K562 (cell line): ENCODE data around the gene MAGEB1. TPM values are rescaled to one million over a fixed set of nuclear protein-coding genes. Genes with fewer than 3 reads are reported as not detected.

Experiments
- ATF1 ChIP-seq, 2 experiments: fragments of 450-650 bp in 1 of 2; IDR thresholded peaks; 2 replicates each; pipeline ENCODE4 v1.6.1; 2016; ENCODE audit warnings: missing compliant biosample characterization in 1 of 2, missing genetic modification characterization in 1 of 2
- CBFA2T2 ChIP-seq: fragments of 450-650 bp; conservative IDR thresholded peaks from 2 replicates; pipeline ENCODE4 v1.6.1; 2017; ENCODE audit warnings: mild to moderate bottlenecking
- CBX3 ChIP-seq, 2 experiments: IDR thresholded peaks; 1 replicate in 1 of 2; 2 replicates in 1 of 2; pipeline ENCODE4 v1.6.1; 2012; ENCODE audit warnings: inconsistent platforms in 2 of 2, low read length in 2 of 2, borderline replicate concordance in 1 of 2, control low read depth in 1 of 2
- ELF1 ChIP-seq: fragments of 200-800 bp; sonication (Bioruptor generic); IDR thresholded peaks from 2 replicates; pipeline ENCODE4 v1.6.1; 2016; ENCODE audit warnings: missing genetic modification characterization, missing compliant biosample characterization
- MEF2A ChIP-seq: IDR thresholded peaks from 2 replicates; pipeline ENCODE4 v1.6.1; 2011; ENCODE audit warnings: low read depth, mild to moderate bottlenecking, low read length, moderate library complexity; ENCODE audit not compliant: control insufficient read depth
- PHF20 ChIP-seq: fragments of 450-650 bp; IDR thresholded peaks from 2 replicates; pipeline ENCODE4 v1.6.1; 2018; ENCODE audit not compliant: partially characterized antibody
- POLR2B ChIP-seq: fragments of 450-650 bp; IDR thresholded peaks from 2 replicates; pipeline ENCODE4 v1.6.1; 2018; ENCODE audit warnings: low read depth; ENCODE audit not compliant: partially characterized antibody
- POLR2H ChIP-seq: IDR thresholded peaks from 2 replicates; pipeline ENCODE4 v1.6.1; 2016; ENCODE audit warnings: missing genetic modification characterization, low read depth, mild to moderate bottlenecking, control low read depth, missing compliant biosample characterization, moderate library complexity
- RB1 ChIP-seq: fragments of 450-650 bp; IDR thresholded peaks from 2 replicates; pipeline ENCODE4 v1.6.1; 2017; ENCODE audit warnings: low read depth, mild to moderate bottlenecking
- RBFOX2 ChIP-seq: fragments of 200-400 bp; formaldehyde crosslinking; IDR thresholded peaks from 2 replicates; pipeline ENCODE4 v1.6.1; 2017; ENCODE audit warnings: low read depth, mild to moderate bottlenecking, low read length, moderate library complexity
- SUPT5H ChIP-seq: fragments of 450-650 bp; IDR thresholded peaks from 2 replicates; pipeline ENCODE4 v1.6.1; 2016
- TAL1 ChIP-seq: fragments of 450-650 bp; IDR thresholded peaks from 2 replicates; pipeline ENCODE4 v1.6.1; 2016; ENCODE audit warnings: mild to moderate bottlenecking
- U2AF1 ChIP-seq: fragments of 200-400 bp; formaldehyde crosslinking; optimal IDR thresholded peaks from 2 replicates; pipeline ENCODE3; 2017; ENCODE audit warnings: mild to moderate bottlenecking, low read depth, low read length, moderate library complexity
- ZNF253 ChIP-seq: fragments of 250-450 bp; sonication (Bioruptor Pico); conservative IDR thresholded peaks from 2 replicates; pipeline ENCODE4 v1.6.1; 2021; ENCODE audit warnings: mild to moderate bottlenecking
- ZNF583 ChIP-seq: fragments of 250-450 bp; sonication (Bioruptor Pico); IDR thresholded peaks from 2 replicates; pipeline ENCODE4 v1.4.0; 2020
- polyA plus RNA-seq, 8 experiments: library from polyadenylated mRNA; depleted of rRNA in 4 of 8; stranded (reverse) in 5 of 8; unstranded in 3 of 8; fragments of >200 nt; fragmentation: Nextera tagmentation in 2 of 8; fragmentation: Illumina TruSeq in 1 of 8; extraction: Ambion mirVana in 2 of 8; extraction: Trizol in 1 of 8; gene quantifications; 2 replicates each; pipeline versions ENCODE4 v1.2.1 to v1.2.3, GENCODE V29; 2011 to 2014; ENCODE audit warnings: inconsistent platforms in 1 of 8, missing spikeins in 1 of 8
- total RNA-seq, 7 experiments: library from RNA; depleted of rRNA in 6 of 7; stranded (reverse); fragments of >200 nt in 6 of 7; fragmentation: Illumina TruSeq in 2 of 7; extraction: Trizol in 2 of 7; gene quantifications; 2 replicates each; pipeline versions ENCODE4 v1.2.1 to v1.2.3, GENCODE V29; 2011 to 2021; ENCODE audit warnings: low replicate concordance in 1 of 7
- TF ChIP-seq, protein P1 (sequence below): fragments of 250-450 bp; sonication (Bioruptor Pico); IDR thresholded peaks from 2 replicates; pipeline ENCODE4 v1.4.0; 2020
- TF ChIP-seq, protein P2 (sequence below): fragments of 450-650 bp; IDR thresholded peaks from 2 replicates; pipeline ENCODE4 v1.6.1; 2016
- TF ChIP-seq, protein P3 (sequence below): sonication (generic); formaldehyde crosslinking; IDR thresholded peaks from 2 replicates; pipeline ENCODE4 v1.8.0; 2022; ENCODE audit warnings: missing genetic modification reagents, mild to moderate bottlenecking, moderate library complexity, borderline replicate concordance
- TF ChIP-seq, protein P4 (sequence below), 2 experiments: fragments of 450-650 bp in 1 of 2; sonication (generic) in 1 of 2; formaldehyde crosslinking in 1 of 2; IDR thresholded peaks in 1 of 2; conservative IDR thresholded peaks in 1 of 2; 2 replicates each; pipeline versions ENCODE4 v1.6.1 to v1.8.1; 2016 to 2023; ENCODE audit warnings: mild to moderate bottlenecking in 2 of 2, moderate library complexity in 2 of 2, inconsistent platforms in 1 of 2, missing genetic modification reagents in 1 of 2
- TF ChIP-seq, protein P5 (sequence below): fragments of 450-650 bp; formaldehyde crosslinking; IDR thresholded peaks from 2 replicates; pipeline ENCODE4 v1.4.0; 2022; ENCODE audit warnings: missing genetic modification characterization

The MAGEB1 gene
- total and polyA plus RNA-seq, 9 of the 15 experiments (the other 6 are each of a cell fraction or from before 2014, with no cell fraction given), result 32.6 to 100 (median 43.4) TPM

DNA sequence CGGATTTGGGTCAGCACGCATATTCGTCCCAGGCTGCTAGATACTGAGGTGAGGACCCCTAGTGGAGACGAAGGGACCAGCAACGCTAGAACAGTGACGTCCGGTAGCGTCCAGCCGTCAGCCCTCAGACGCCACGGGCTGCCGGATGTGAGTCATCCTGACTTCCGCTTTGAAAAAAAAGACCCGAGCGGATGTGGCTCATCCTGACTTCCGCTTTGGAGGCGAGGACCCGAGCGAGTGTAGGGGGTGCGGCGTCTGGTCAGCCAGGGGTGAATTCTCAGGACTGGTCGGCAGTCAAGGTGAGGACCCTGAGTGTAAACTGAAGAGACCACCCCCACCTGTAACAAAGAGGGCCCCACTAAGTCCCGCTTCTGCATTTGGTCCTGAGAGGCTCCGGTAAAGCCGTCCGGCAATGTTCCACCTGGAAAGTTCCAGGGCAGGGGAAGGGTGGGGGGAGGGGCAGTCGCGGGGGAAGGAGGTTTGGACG is 31.5 kb upstream of the MAGEB1 start, which contains the start of gene MAGEB2 (continued):
- no peak for TF ChIP-seq TAL1
- peak; percentile 71 for TF ChIP-seq SUPT5H
- TF ChIP-seq POLR2B, result peak; percentile 57
- TF ChIP-seq ZNF583 (CRISPR knock-in tag), result no peak
- TF ChIP-seq CBX3 (IDR thresholded peaks at IDR 0.05; ENCODE audit: borderline replicate concordance in 1 of 2, low read length in 2 of 2), result peak in 1 of 2 experiments; percentile 45; a peak in 1 of 3 replicates
- TF ChIP-seq ATF1 (CRISPR knock-in tag; IDR thresholded peaks at IDR 0.05), result no peak
- TF ChIP-seq ATF1 (tag; IDR thresholded peaks at IDR 0.05), result peak; percentile 95
- no peak for TF ChIP-seq CBFA2T2
- TF ChIP-seq, protein P1, sequence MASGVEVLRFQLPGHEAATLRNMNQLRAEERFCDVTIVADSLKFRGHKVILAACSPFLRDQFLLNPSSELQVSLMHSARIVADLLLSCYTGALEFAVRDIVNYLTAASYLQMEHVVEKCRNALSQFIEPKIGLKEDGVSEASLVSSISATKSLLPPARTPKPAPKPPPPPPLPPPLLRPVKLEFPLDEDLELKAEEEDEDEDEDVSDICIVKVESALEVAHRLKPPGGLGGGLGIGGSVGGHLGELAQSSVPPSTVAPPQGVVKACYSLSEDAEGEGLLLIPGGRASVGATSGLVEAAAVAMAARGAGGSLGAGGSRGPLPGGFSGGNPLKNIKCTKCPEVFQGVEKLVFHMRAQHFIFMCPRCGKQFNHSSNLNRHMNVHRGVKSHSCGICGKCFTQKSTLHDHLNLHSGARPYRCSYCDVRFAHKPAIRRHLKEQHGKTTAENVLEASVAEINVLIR (CRISPR knock-in tag), result 0 out of 2 replicates have a peak, but pooled peaks have one; percentile 24
- TF ChIP-seq, protein P2, sequence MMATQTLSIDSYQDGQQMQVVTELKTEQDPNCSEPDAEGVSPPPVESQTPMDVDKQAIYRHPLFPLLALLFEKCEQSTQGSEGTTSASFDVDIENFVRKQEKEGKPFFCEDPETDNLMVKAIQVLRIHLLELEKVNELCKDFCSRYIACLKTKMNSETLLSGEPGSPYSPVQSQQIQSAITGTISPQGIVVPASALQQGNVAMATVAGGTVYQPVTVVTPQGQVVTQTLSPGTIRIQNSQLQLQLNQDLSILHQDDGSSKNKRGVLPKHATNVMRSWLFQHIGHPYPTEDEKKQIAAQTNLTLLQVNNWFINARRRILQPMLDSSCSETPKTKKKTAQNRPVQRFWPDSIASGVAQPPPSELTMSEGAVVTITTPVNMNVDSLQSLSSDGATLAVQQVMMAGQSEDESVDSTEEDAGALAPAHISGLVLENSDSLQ, result peak; percentile 70
- TF ChIP-seq, protein P3, sequence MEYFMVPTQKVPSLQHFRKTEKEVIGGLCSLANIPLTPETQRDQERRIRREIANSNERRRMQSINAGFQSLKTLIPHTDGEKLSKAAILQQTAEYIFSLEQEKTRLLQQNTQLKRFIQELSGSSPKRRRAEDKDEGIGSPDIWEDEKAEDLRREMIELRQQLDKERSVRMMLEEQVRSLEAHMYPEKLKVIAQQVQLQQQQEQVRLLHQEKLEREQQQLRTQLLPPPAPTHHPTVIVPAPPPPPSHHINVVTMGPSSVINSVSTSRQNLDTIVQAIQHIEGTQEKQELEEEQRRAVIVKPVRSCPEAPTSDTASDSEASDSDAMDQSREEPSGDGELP (CRISPR knock-in tag), result peak; percentile 63; the same call in 1 of the 2 replicates
- TF ChIP-seq ZNF253 (CRISPR knock-in tag), result no peak
- TF ChIP-seq, protein P4, sequence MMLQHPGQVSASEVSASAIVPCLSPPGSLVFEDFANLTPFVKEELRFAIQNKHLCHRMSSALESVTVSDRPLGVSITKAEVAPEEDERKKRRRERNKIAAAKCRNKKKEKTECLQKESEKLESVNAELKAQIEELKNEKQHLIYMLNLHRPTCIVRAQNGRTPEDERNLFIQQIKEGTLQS (IDR thresholded peaks at IDR 0.05), result peak; percentile 85
- TF ChIP-seq, protein P4 (CRISPR knock-in tag; conservative IDR thresholded peaks at IDR 0.05), result no peak; the same call in 1 of the 2 replicates
- TF ChIP-seq POLR2H (tag), result peak; percentile 66; the same call in 1 of the 2 replicates
- TF ChIP-seq PHF20, result peak; percentile 35
- no peak for TF ChIP-seq U2AF1
- TF ChIP-seq RBFOX2, result peak; percentile 90
- peak; percentile 38; the same call in 1 of the 2 replicates for TF ChIP-seq RB1
- TF ChIP-seq, protein P5, sequence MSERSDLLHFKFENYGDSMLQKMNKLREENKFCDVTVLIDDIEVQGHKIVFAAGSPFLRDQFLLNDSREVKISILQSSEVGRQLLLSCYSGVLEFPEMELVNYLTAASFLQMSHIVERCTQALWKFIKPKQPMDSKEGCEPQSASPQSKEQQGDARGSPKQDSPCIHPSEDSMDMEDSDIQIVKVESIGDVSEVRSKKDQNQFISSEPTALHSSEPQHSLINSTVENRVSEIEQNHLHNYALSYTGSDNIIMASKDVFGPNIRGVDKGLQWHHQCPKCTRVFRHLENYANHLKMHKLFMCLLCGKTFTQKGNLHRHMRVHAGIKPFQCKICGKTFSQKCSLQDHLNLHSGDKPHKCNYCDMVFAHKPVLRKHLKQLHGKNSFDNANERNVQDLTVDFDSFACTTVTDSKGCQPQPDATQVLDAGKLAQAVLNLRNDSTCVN, result no peak
- TF ChIP-seq ELF1 (tag), result peak; percentile 79
- 0 out of 2 replicates have a peak, but pooled peaks have one; percentile 1 for TF ChIP-seq MEF2A
